Epithelial cell of esophagus (primary cell): ENCODE measurements around the gene SYNPR.

Experiments used
- DNase-seq: peaks from one replicate; pipeline ENCODE4 v3.0.0; 2010; ENCODE audit warnings: low read depth
- H3K4me3 ChIP-seq: 2 replicates; pipeline ENCODE4 v1.5.1; 2011; ENCODE audit warnings: mild to moderate bottlenecking, low read length, control low read depth
- CTCF ChIP-seq: IDR thresholded peaks from 2 replicates; pipeline ENCODE4 v1.5.1; 2011; ENCODE audit warnings: low read depth, mild to moderate bottlenecking, low read length, control low read depth, inconsistent platforms; ENCODE audit not compliant: insufficient read depth; ENCODE audit errors: missing control alignments

SYNPR gene

GRCh38 chr3:63325386-63325785 lies 47.3 kb downstream of the SYNPR start:
- no peak for DNase-seq
- H3K4me3 ChIP-seq: no peak overlapping the region
- no peak for TF ChIP-seq CTCF

DNA sequence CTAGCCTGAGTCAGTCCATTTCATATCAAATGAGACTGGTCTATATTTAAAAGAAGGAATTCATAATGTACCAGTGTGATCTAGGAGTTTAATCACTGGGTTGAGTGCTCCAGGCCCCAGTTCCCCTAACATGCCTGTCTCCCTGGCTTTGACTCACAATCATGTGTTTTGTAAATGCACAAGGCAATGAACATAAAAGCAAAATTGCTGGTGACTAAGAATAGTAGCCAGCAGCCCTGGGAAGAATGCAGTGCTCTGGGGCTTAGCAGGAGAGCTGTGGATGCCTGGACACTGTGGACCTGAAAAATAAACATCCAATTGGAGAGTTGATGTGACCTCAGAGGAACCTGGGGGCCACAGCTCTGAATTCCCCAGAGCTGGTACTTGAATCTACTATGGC lies 50.3 kb downstream of the SYNPR start:
- H3K4me3 ChIP-seq: no peak overlapping the region
- TF ChIP-seq CTCF: no peak

GRCh38 chr3:63331520-63331919 lies 53.4 kb downstream of the SYNPR start:
- TF ChIP-seq CTCF: no peak

More for the DNA sequence above, 50.3 kb downstream of the SYNPR start:
- peak; percentile 50 for DNase-seq

GRCh38 chr3:63333815-63334214 lies 55.7 kb downstream of the SYNPR start:
- peak; percentile 7 for TF ChIP-seq CTCF
- DNase-seq: peak; percentile 31
- H3K4me3 ChIP-seq: no peak overlapping the region

More at GRCh38 chr3:63331520-63331919, 53.4 kb downstream of the SYNPR start:
- DNase-seq: no peak
- H3K4me3 ChIP-seq: no peak overlapping the region

GRCh38 chr3:63338351-63338750 lies 60.2 kb downstream of the SYNPR start:
- no peak overlapping the region for H3K4me3 ChIP-seq
- no peak for TF ChIP-seq CTCF
- DNase-seq: no peak

DNA sequence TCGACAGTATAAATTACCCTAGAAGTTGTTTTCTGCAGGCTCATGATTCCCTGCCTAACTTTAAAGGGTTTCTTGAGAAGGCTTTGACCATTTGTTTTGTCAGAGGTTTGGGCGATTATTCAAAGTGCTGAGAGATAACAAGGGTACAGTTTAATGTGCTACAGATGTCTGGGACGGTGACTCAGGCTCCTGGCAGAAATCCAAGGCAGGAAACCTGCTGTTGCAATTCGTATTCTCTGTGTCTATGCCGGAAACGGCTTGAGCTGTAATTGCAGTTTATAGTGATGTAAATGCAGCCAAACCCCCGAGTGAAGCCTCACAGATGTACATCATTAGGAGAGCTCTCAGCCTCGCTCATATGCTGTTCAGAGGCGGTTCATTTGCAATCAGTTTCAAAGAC lies 65.6 kb downstream of the SYNPR start:
- DNase-seq: peak; percentile 92

More for the DNA sequence above, 65.6 kb downstream of the SYNPR start:
- TF ChIP-seq CTCF: no peak
- no peak overlapping the region for H3K4me3 ChIP-seq
